Activated T-cell treated with anti-CD3 and anti-CD28 coated beads for 24 hours (primary cell): ENCODE results near the gene MGAT4D.
"Not testable (repeated sequence)": the region's sequence is repeated elsewhere in the genome, so short reads cannot be mapped to it uniquely, and the experiment has no call there.

Experiments
- DNase-seq: peaks from one replicate; pipeline ENCODE4 v3.0.0-alpha.2; 2020; ENCODE audit warnings: low read depth

The MGAT4D gene

DNA sequence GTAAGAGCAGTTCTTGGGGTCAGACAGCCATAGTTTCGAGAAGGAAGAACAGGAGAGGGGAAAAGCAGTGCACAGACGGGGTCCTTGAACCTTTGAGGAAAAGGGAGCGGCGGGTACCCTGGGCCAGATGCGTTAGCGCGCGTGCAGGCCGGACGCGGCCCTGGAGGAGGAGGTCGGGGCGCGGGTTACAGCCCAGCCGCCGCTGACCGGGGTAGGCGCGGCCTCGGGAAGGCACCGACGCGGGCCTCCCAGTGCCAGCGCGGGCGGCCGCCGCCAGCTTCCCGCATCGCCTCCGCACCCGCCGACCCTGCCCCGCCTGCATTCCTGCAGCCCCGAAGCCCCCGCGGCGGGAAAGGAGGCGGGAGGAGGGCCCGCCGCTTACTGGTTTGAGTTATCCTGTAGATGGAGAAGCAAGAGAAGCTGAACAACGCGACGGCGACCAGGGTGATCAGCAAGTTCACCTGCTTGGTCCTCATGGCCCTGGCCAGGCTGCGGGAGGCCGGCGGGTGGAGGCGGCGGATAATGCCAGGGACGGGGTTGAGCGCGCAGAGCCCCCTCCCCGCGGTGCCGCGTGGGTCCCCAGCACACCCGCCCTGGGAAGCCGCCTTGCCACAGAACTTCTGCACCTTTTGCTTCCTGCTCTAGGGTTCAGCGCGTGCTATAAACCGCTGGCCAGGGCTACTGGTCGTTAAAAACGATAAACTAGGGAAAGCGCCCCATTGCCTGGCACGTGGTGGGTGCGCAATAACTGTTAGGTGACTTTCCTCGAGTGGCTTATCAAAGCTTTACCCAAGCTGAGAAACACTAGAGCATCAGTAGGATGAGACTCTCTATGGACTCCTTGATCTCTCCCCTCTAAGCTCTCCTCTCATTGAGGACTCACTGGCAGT is at the start of gene MGAT4D:
Gene MGAT4D (minus strand): TSS at position 547 of the 890 bp plus-strand sequence. CDS start 71 bp downstream, at position 476.
- no peak for DNase-seq

- DNase-seq: no peak
Observed at GRCh38 chr4:140533951-140534480, 35.9 kb upstream of the MGAT4D start.

- no peak for DNase-seq
Observed at GRCh38 chr4:140529434-140529833, 31.3 kb upstream of the MGAT4D start.

DNA sequence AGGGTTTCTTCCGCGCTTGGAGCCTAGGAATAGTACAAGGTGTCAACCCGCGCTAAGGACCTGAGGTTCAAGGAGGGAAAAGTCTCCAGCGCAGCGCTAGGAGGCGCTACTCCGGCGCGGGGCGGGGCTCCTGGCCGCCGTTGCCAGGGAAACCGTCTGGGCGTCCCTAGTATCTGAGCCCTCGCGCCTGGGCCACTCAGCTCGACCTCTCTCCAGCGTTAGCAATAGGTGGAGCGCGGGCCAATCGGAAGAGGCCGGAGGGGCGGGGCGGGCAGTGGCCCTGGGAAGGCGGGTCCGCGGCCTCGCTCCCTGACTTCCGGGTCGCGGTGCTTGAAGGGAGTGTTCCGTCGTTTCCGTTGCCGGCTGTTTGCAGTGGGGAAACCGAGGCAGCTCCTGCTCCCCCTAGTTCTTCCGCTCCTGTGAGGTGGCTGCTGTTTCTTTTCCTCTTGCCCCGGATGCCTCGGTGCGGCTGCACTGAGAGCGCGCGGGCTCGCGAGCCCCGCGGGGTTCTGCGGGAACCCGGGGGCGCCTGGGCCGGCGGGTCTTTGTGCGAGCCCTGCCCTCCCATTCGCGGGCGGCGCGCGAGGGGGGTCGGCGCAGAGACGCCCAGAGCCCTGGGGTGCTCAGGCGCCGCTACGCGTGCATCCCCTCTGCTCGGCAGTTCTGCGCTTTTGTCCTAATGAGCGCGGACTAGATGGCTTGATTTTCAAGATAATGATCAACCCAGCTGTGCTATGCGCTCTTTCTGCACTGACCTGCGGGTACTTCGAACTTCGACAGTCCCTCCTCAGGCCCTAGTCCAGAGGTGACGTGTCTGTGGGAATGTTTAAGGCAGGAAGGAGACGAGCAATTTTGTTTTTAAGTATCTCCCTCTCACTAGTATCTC is 26.0 kb upstream of the MGAT4D start, which contains the start of gene ELMOD2:
Gene ELMOD2 (plus strand): TSS at position 312 of the 886 bp plus-strand sequence. CDS start 1,261 bp downstream, outside the sequence.
- DNase-seq: peak; percentile 96

- no peak for DNase-seq
Observed at GRCh38 chr4:140523370-140523856, 25.3 kb upstream of the MGAT4D start.

DNA sequence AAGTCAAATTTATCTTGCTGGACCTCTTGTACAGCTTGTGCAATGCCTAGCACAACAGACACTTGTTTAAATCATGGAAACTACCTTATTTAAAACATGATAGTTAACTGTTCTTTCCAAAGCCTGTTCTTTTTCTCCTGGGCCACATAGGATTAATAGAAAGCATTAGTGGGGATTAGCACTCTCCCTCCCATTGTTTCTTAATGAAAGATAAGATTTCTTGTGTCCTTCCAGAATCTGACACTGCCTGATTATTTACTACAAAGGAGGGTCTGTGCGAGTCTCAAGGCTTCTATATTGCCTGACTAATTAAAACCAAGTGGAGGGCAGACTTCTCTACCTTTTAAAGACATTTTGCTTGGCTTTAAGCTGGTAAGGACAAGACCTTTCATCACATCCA is 17.3 kb upstream of the MGAT4D start:
- no peak for DNase-seq

- DNase-seq: not testable (repeated sequence)
Observed at GRCh38 chr4:140513765-140514164, 15.7 kb upstream of the MGAT4D start.

DNA sequence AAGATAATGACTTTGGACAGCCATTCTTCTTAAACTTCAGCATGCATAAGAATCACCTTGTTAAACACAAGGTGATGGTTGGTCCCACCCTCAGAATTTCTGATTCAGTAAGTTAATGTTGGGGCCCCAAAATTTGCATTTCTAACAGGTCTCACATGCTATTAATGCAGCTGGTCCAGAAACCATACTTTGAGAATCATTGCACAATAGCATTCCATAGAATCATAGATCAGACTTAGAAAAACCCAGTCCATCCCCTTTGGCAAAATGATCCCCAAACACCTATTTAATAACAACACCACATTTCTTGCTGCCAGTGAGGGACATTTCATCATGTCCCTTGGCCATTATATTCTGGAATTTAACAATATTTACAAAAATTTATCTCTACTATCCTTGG is 6.2 kb upstream of the MGAT4D start:
- no peak for DNase-seq

DNA sequence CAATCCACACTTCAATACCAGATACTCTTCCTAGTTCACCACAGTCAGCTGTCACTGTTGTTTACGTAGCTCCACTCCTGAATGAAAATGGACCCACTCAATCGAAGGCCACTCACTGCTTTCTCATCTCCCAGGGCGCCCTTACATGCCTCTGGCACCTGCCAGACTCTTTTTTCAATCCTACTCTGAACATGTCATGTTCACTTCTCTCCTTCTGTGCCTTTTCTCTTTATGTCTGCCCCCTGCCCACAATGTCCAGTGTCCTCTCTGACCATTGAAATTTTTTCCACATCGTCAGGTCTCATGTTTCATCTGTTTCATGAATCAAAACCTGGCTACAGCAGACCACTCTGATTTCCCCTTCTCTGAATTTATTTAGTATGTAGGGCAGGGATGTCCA is 1.3 kb upstream of the MGAT4D start:
- no peak for DNase-seq

DNA sequence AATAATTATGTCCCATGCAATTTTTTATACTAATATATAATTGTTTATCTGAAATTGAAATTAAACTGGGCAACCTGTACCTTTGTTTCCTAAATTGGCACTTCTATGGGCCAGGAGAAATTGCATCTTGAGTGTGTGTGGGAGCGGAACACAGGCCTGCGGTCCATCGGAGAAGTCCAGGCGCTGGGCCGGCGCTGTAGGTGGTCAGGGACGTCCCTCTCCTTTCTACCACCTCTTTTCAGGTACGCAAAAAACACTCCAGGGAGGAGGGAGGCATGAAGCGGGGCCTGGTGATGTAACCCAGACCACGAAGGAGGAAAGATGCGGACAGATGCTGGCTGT is 717 bp downstream of the MGAT4D start:
- DNase-seq: no peak

DNA sequence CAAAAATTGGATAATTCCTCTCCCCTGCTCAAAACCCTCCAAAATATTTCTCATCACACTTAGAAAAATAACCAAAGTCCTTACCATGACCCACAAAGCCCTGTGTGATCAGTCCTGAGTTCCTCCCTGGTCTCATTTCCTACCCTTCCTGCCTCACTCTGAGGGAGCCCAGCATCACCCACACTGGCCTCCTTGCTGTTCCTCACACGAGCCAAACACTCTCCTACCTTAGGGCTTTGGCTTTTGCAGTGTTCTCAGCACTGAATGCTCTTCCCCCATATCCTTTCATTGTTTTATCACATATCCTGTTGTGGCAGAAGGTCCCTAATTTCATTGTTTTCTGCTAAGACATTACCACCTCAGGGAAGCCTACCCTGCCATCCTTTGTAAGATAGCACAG is 12.2 kb downstream of the MGAT4D start:
- no peak for DNase-seq

GRCh38 chr4:140483445-140483844 is 14.6 kb downstream of the MGAT4D start:
- DNase-seq: no peak

DNA sequence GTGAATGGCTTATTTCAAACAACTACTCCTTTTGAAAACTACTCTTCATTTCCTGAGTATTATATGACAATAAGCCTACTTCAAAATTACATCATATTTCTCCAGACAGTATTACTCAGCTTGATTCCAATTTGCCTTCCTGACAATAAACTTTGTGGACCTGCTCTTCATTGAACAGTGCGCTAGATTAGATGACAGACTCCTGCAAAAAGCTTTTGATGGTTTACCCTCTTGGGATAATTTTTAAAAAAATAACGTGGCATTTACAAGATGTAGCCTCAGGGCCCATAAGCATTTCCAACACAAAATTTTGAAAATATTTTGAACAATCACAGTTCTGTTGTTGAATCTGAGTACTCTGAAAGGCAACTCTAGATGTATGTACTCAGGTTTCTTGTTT is 25.9 kb downstream of the MGAT4D start:
- no peak for DNase-seq

DNA sequence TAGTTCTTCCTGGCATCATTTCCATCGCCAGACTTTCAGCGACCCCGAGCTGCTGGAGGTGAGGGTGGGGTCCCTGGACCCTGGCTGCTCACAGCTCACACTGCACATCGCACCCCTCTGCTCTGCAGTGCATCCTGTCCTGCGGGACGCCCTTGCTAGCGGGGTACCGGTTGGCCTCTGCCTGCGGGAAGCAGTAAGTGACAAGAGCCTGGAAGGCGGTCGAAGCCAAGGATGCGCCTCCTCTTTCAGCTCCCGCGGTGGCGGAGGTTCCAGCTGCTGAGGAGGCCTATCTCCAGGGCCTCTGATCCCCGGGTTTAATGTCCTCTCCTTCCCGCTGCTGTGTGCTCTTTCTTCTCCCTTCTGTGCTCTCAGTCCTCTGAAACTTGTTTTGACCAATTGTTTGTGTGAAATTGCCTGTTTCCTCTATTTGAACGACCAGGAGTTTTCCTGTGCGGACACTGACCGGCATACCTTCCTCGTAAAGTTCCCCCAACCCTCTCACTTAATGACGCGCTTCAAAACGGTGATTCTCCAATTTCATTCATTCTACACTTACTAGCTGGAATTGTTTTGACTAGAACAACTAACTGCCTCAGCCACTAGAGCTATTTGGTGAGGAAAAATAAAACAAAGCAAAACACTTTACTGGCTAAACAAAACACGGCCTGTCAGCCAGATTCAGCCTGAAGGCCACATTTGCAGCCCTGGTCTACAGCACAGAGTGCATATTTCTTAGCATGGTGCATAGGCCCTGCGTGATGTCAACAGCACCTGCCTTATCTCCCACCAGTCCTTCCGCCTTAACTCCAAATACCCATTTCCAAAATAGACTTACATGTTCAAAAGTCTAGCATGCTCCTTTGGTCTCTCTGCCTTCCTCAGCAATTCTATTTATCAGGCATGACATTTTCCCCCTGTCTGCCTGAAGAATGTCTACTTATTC is 28.0 kb downstream of the MGAT4D start:
- no peak for DNase-seq

DNA sequence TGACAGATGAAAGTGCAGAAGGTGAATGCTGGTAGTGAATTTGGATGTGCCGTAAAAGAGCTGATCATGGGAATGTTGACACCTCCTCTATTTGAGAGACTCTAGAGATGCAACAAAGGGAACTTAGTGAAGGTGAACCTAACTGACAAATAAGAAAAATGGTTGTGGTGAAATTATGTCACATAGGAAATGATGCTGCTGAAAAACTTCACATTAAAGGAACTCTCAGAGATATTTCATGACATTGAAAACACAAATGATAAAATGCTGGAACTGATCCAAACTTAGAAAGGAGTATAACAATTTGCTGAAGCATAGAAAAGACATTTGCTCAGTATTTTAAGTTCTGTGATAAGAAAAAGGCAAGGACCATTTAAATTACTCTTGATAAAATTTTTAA is 31.9 kb downstream of the MGAT4D start:
- no peak for DNase-seq

DNA sequence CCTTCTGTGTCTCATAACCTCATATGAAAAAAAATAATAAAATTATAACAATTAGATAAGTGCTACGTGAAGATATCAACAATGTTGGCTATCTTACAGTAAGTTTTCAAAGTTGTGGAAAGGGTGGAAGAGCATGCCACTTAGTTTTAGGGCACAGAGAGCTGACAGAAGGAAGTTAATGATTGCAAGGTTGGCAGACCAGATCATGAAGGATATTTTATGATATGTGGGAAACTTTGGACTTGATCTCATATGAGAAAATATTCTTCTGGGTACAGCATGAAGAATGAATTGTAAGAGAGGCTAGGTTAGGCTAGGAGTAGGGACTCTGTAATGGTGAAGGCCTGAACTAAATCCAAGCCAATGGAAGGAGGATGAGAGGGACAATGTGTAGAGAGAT is 34.5 kb downstream of the MGAT4D start:
- DNase-seq: no peak

DNA sequence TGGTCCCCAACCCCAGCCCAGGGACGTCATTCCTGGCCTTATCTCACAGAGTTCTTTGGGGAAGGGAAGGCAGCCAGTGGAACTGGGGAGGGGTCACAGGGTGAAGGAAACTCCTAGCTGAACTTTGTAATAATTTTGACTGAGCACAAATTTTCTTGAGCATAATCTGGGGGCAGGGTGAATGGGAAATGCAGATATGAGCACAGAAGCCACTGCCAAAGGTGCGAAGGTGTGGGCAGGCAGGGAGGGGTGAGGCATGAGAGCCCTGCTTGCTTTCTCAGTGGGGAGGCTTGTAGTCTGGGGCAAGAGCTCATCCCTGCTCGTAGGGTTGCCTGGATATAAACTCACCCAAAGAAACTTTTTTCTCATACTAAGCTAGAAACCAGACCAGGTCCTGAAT is 34.9 kb downstream of the MGAT4D start:
- DNase-seq: no peak

GRCh38 chr4:140450352-140450751 is 47.7 kb downstream of the MGAT4D start:
- DNase-seq: no peak

DNA sequence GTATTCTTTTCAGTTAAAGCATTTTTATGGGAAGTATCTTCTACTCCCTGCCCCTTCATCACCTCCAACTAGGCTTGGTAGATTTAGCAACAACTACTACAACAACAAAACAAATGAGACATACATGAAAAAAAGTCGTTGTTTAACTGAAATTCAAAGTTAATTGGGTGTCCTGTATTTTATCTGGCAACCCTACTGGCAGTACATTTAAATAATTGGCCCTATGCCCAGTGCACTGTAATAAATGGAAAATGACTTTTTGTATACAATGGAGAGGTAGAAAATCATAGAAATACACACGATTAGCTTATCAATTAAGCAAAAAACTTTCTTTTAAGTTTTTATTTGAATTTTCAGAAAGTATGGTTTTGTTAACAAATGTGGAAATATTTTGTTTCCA is 49.3 kb downstream of the MGAT4D start:
- DNase-seq: no peak

DNA sequence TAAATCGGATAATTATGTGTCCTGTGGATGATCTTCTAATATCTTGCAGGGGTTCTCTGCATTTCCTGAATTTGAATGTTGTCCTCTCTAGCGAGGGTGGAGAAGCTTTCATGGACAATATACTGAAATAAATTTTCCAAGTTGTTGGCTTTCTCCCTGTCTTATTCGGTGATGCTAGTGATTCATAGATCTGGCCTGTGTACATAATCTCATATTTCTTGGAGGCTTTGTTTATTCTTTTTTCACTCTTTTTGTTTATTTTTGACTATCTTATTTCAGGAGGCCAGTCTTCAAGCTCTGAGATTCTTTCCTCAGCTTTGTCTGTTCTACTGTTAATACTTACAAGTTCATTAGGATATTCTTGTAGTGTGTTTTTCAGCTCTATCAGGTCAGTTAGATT is 49.9 kb downstream of the MGAT4D start:
- DNase-seq: no peak

DNA sequence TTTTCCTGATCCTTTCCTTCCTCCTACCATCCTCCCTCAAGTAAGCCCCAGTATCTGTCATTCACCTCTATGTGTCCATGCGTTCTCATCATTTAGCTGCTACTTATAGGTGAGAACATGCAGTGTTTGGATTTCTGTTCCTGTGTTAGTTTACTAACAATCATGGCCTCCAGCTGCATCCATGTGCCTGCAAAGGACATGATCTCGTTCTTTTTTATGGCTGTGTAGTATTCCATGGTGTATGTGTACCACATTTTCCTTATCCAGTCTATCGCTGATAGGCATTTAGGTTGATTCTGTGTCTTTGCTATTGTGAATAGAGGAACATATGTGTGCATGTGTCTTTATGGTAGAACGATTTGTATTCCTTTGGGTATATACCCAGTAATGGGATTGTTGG is 53.7 kb downstream of the MGAT4D start:
- DNase-seq: not testable (repeated sequence)
